ENCODE results near the gene SARDH.

- no peak for TF ChIP-seq NFRKB (IDR thresholded peaks at IDR 0.05)
- TF ChIP-seq BHLHE40 (IDR thresholded peaks at IDR 0.05; ENCODE audit: borderline replicate concordance), result no peak
- no peak for TF ChIP-seq HDGF (IDR thresholded peaks at IDR 0.05; ENCODE audit: borderline replicate concordance)
- TF ChIP-seq TARDBP (IDR thresholded peaks at IDR 0.05), result no peak
- TF ChIP-seq ELF4 (IDR thresholded peaks at IDR 0.05), result no peak
- no peak for TF ChIP-seq CTBP1 (IDR thresholded peaks at IDR 0.05; ENCODE audit: borderline replicate concordance)
- no peak for TF ChIP-seq FOXA1 (IDR thresholded peaks at IDR 0.05)
Observed at GRCh38 chr9:133640160-133640559, 98.0 kb downstream of the SARDH start.

Measured in HEK293T (cell line).